GM23248 (cell line): ENCODE data around the gene COQ7. TPM values are rescaled to one million over a fixed set of nuclear protein-coding genes. Genes with fewer than 3 reads are reported as not detected.

ENCODE experiments used
- DNase-seq: peaks from one replicate; pipeline ENCODE4 v3.0.0-alpha.2; 2015
- H2AFZ ChIP-seq: fragments of 200-600 bp; sonication (generic); 2 replicates; pipeline ENCODE4 v1.6.1; 2016; ENCODE audit warnings: antibody characterized with exemption
- H3F3A ChIP-seq: fragments of 200-600 bp; sonication (generic); 2 replicates; pipeline ENCODE4 v1.6.1; 2016; ENCODE audit warnings: mild to moderate bottlenecking, antibody characterized with exemption, mixed run types; ENCODE audit not compliant: insufficient read depth
- H3K27ac ChIP-seq: fragments of 200-600 bp; sonication (generic); 2 replicates; pipeline ENCODE4 v1.5.1; 2016; ENCODE audit warnings: mild to moderate bottlenecking
- H3K27me3 ChIP-seq: fragments of 200-600 bp; sonication (generic); replicated peaks from 2 replicates; pipeline ENCODE4 v1.6.1; 2016; ENCODE audit warnings: mild to moderate bottlenecking; ENCODE audit not compliant: insufficient read depth
- H3K36me3 ChIP-seq: fragments of 200-600 bp; sonication (generic); 2 replicates; pipeline ENCODE4 v1.6.1; 2016; ENCODE audit warnings: low read depth, mild to moderate bottlenecking
- H3K4me1 ChIP-seq: fragments of 200-600 bp; sonication (generic); 2 replicates; pipeline ENCODE4 v1.6.1; 2016; ENCODE audit warnings: mild to moderate bottlenecking; ENCODE audit not compliant: insufficient read depth
- H3K4me2 ChIP-seq: fragments of 200-600 bp; sonication (generic); one replicate; pipeline ENCODE4 v1.6.1; 2016; ENCODE audit warnings: mild to moderate bottlenecking; ENCODE audit not compliant: unreplicated experiment
- H3K4me3 ChIP-seq: fragments of 200-600 bp; sonication (generic); 2 replicates; pipeline ENCODE4 v1.5.1; 2016; ENCODE audit warnings: mild to moderate bottlenecking
- H3K79me2 ChIP-seq: fragments of 200-600 bp; sonication (generic); 2 replicates; pipeline ENCODE4 v1.6.1; 2016; ENCODE audit warnings: mild to moderate bottlenecking; ENCODE audit not compliant: insufficient read depth
- H3K9ac ChIP-seq: fragments of 200-600 bp; sonication (generic); 2 replicates; pipeline ENCODE4 v1.6.1; 2016; ENCODE audit warnings: mild to moderate bottlenecking
- H3K9me2 ChIP-seq: fragments of 200-600 bp; sonication (generic); 2 replicates; pipeline ENCODE4 v1.6.1; 2016; ENCODE audit warnings: mixed run types, mild to moderate bottlenecking, moderate library complexity; ENCODE audit not compliant: insufficient read depth
- H3K9me3 ChIP-seq: fragments of 200-600 bp; sonication (generic); one replicate; pipeline ENCODE4 v1.6.1; 2017; ENCODE audit warnings: low read depth
- H4K20me1 ChIP-seq: fragments of 200-600 bp; sonication (generic); 2 replicates; pipeline ENCODE4 v1.6.0; 2016; ENCODE audit not compliant: insufficient read depth
- EZH2 ChIP-seq: fragments of 200-600 bp; sonication (generic); IDR thresholded peaks from 2 replicates; pipeline ENCODE4 v1.6.1; 2018; ENCODE audit warnings: antibody characterized with exemption, mild to moderate bottlenecking; ENCODE audit not compliant: insufficient read depth, poor library complexity, severe bottlenecking
- EZH2phosphoT487 ChIP-seq: fragments of 200-600 bp; sonication (generic); IDR thresholded peaks from 2 replicates; pipeline ENCODE4 v1.6.1; 2018; ENCODE audit warnings: antibody characterized with exemption, moderate library complexity, mild to moderate bottlenecking, low read depth; ENCODE audit not compliant: insufficient read depth
- WGBS, 2 experiments: methylation state at CpG; one replicate each; pipeline ENCODE4 v1.1.6; 2015 to 2017; ENCODE audit warnings: low lambda C conversion rate in 2 of 2, low coverage in 1 of 2; ENCODE audit errors: missing lambda C conversion rate in 2 of 2; 5-methylcytosine and 5-hydroxymethylcytosine counted together
- in situ Hi-C: fragments of 300-500 bp; cut with MboI; formaldehyde crosslinking; loops from 2 replicates; pipeline ENCODE4 v1.15.0; 2020
- polyA plus RNA-seq: library from polyadenylated mRNA; unstranded; fragments of >200 nt; fragmentation: Nextera tagmentation; extraction: Ambion mirVana; gene quantifications from 2 replicates; pipeline ENCODE4 v1.2.1, GENCODE V29; 2016
- total RNA-seq: library from RNA; depleted of rRNA; stranded (reverse); fragments of >200 nt; shearing (Covaris generic); gene quantifications from 2 replicates; pipeline ENCODE4 v1.2.3, GENCODE V29; 2014

Gene COQ7
- total and polyA plus RNA-seq, 2 experiments from 2014 or later: 9.6 to 9.9 TPM

DNA sequence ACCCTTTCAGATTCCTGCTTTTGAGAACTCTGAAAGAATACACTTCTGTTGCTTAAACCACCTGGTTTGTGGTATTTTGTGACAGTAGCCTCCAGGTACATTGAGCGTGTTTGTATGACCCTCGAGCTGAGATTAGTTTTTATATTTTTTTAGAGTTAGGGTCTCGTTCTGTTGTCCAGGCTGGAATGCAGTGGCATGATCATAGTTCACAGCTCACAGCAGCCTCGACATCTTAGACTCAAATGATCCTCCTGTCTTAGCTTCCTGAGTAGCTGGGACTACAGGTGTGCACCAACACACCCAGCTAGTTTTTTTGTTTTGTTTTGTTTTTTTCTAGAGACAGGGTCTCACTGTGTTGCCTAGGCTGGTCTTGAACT is 41.9 kb downstream of the COQ7 start:
- H3K4me2 ChIP-seq: no peak overlapping the region
- no peak overlapping the region for H3K9ac ChIP-seq
- H2AFZ ChIP-seq: no peak overlapping the region
- no peak for DNase-seq
- WGBS, 2 experiments: 83 to 89% methylated on average over 4 of the region's 4 CpGs
- H3F3A ChIP-seq: peaks cover 9% of the 10 kb centered on the region; the same call in 1 of the 2 replicates
- H3K4me3 ChIP-seq: no peak overlapping the region
- H4K20me1 ChIP-seq: no peaks in the 10 kb centered on the region
- H3K9me2 ChIP-seq: no peaks in the 10 kb centered on the region
- no peaks in the 10 kb centered on the region for H3K9me3 ChIP-seq
- no peak overlapping the region for H3K27ac ChIP-seq
- TF ChIP-seq EZH2: no peak
- TF ChIP-seq EZH2phosphoT487: no peak
- H3K36me3 ChIP-seq: no peaks in the 10 kb centered on the region
- in situ Hi-C loops: no loop called here
- no peaks in the 10 kb centered on the region for H3K27me3 ChIP-seq
- peaks cover 2% of the 10 kb centered on the region for H3K79me2 ChIP-seq
- peaks cover 7% of the 10 kb centered on the region; the same call in 1 of the 2 replicates for H3K4me1 ChIP-seq

DNA sequence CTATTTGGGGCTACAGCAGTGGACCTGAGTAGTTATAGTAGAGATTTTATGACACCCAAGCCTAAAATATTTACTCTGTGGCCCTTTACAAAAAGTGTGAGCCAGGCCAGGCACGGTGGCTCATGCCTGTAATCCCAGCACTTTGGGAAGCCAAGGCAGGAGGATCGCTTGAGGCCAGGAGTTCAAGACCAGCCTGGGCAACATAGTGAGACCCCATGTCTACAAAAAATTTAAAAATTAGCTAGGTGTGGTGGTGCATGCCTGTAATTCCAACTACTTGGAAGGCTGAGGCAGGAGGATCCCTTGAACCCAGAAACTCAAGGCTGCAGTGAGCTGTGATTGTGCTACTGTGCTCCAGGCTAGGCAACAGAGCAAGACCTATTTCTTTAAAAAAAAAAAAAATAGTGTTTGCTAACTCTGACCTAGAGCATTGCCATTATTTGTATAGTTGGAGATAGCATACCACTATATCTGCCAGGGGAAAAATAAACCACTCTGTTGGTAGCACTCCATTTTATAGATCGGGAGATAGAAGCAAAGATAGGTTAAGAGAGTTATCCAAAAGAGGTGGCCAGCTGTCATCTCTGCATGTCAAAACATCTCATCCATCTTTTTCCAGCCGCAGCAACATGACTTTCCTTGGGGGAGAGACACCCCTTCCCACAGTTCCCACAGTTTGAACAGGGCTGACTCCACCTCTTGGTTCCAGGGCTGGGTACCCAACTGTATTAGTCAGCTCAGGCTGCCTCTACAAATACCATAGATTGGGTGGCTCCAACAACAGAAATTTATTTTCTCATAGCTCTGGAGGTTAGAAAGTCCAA is 43.3 kb downstream of the COQ7 start:
- Histone ChIP-seq H3K9ac (no peak overlapping the region), H3K9me3 (no peaks in the 10 kb centered on the region), H3K36me3 (no peaks in the 10 kb centered on the region), H4K20me1 (no peaks in the 10 kb centered on the region), H2AFZ (no peak overlapping the region), H3K9me2 (no peaks in the 10 kb centered on the region), H3K4me3 (no peak overlapping the region), H3K4me1 (peaks cover 14% of the 10 kb centered on the region), H3F3A (peaks cover 10% of the 10 kb centered on the region), H3K4me2 (no peak overlapping the region), H3K79me2 (peaks cover 16% of the 10 kb centered on the region), H3K27ac (no peak overlapping the region), H3K27me3 (no peaks in the 10 kb centered on the region)
- TF ChIP-seq EZH2 (no peak), EZH2phosphoT487 (no peak)
- DNase-seq: no peak
- 96 to 98% methylated on average over 4 of the region's 4 CpGs for WGBS, 2 experiments
- in situ Hi-C loops: no loop called here

DNA sequence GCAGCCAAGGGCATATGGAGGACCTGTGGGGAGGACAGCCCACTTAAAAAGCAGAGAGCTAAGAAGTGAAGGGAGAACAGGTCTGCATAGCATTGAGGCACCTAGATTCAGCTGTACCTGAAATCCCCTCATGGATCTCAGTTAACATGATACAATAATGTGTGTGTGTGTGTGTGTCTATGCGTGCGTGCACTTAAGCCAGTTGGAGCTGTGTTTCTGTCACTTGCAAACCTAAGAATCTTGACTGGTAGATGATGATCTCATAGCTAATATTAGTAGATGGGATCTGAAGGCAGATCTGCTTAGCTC is 44.6 kb downstream of the COQ7 start:
- Histone ChIP-seq H3K27me3 (no peaks in the 10 kb centered on the region), H3K36me3 (peaks cover 6% of the 10 kb centered on the region; the same call in 1 of the 2 replicates), H3K9ac (no peak overlapping the region), H3K79me2 (peaks cover 29% of the 10 kb centered on the region), H3K9me2 (no peaks in the 10 kb centered on the region), H3F3A (peaks cover 23% of the 10 kb centered on the region), H3K4me1 (peaks cover 27% of the 10 kb centered on the region), H3K4me3 (no peak overlapping the region), H4K20me1 (no peaks in the 10 kb centered on the region), H3K4me2 (no peak overlapping the region), H3K9me3 (no peaks in the 10 kb centered on the region), H3K27ac (no peak overlapping the region), H2AFZ (no peak overlapping the region)
- no peak for DNase-seq
- 84 to 93% methylated on average over 2 of the region's 2 CpGs for WGBS, 2 experiments
- TF ChIP-seq EZH2phosphoT487 (no peak), EZH2 (no peak)
- in situ Hi-C loops: no loop called here

- H2AFZ ChIP-seq: peak within 1 kb of the TSS; percentile 81
- peaks cover 29% of the 10 kb centered on the region for H3F3A ChIP-seq
- WGBS, 2 experiments: 1% methylated on average over 45 to 55 of the region's 74 CpGs
- H3K4me3 ChIP-seq: peak within 1 kb of the TSS; percentile 73
- H3K9me2 ChIP-seq: no peaks in the 10 kb centered on the region
- peak within 1 kb of the TSS; percentile 87 for H3K4me2 ChIP-seq
- H3K4me1 ChIP-seq: peaks cover 37% of the 10 kb centered on the region
- in situ Hi-C loops: no loop called here
- H3K27me3 ChIP-seq: no peaks in the 10 kb centered on the region
- TF ChIP-seq EZH2: no peak
- TF ChIP-seq EZH2phosphoT487: no peak
- H3K27ac ChIP-seq: peak within 1 kb of the TSS; percentile 95
- H3K9ac ChIP-seq: peak within 1 kb of the TSS; percentile 92
- peaks cover 6% of the 10 kb centered on the region; the same call in 1 of the 2 replicates for H3K36me3 ChIP-seq
- DNase-seq: peak; percentile 96
- no peaks in the 10 kb centered on the region for H4K20me1 ChIP-seq
- H3K79me2 ChIP-seq: peaks cover 43% of the 10 kb centered on the region
- no peaks in the 10 kb centered on the region for H3K9me3 ChIP-seq
These were observed 46.4 kb downstream of the COQ7 start, which contains the start of gene ITPRIPL2 for GRCh38 chr16:19113577-19114358. Gene ITPRIPL2, plus strand, starts transcription at chr16:19113964. Its CDS starts 498 bp downstream, at chr16:19114462.
